Keratinocyte (primary cell): ENCODE results near the gene CEP126. TPM values are rescaled to one million over a fixed set of nuclear protein-coding genes. Genes with fewer than 3 reads are reported as not detected.

Experiments
- DNase-seq: peaks from one replicate; pipeline ENCODE4 v3.0.0-alpha.2; 2011; ENCODE audit warnings: low read depth, missing footprints, low spot score
- FAIRE-seq: peaks from 2 replicates; lab custom pipeline; 2011; peaks lifted over from hg19 to GRCh38; lab: Jason Lieb, UNC
- H2AFZ ChIP-seq: 2 replicates; pipeline ENCODE4 v1.6.0; 2012; ENCODE audit warnings: low read length, control low read depth, inconsistent platforms; ENCODE audit not compliant: control insufficient read depth
- H3K27ac ChIP-seq: 2 replicates; pipeline ENCODE4 v1.5.1; 2011; ENCODE audit warnings: low read length; ENCODE audit not compliant: control insufficient read depth, insufficient read depth
- H3K27me3 ChIP-seq: 3 replicates; pipeline ENCODE4 v1.6.0; 2011; ENCODE audit warnings: low read length; ENCODE audit not compliant: control insufficient read depth, insufficient read depth; ENCODE audit errors: extremely low read depth
- H3K36me3 ChIP-seq, 2 experiments: 2 replicates in 1 of 2; 3 replicates in 1 of 2; pipeline ENCODE4 v1.5.1; 2011; ENCODE audit warnings: low read length in 2 of 2, mild to moderate bottlenecking in 1 of 2; ENCODE audit not compliant: control insufficient read depth in 2 of 2, insufficient read depth in 2 of 2; ENCODE audit errors: extremely low read depth in 1 of 2
- H3K4me1 ChIP-seq: 3 replicates; pipeline ENCODE4 v1.5.1; 2011; ENCODE audit warnings: low read length; ENCODE audit not compliant: control insufficient read depth, insufficient read depth; ENCODE audit errors: extremely low read depth
- H3K4me2 ChIP-seq: 3 replicates; pipeline ENCODE4 v1.6.0; 2011; ENCODE audit warnings: low read depth, low read length; ENCODE audit not compliant: control insufficient read depth, insufficient read depth; ENCODE audit errors: extremely low read depth
- H3K4me3 ChIP-seq, 3 experiments: fragments of 200-600 bp in 1 of 3; sonication (generic) in 1 of 3; 2 replicates in 2 of 3; 3 replicates in 1 of 3; pipeline ENCODE4 v1.5.1; 2011 to 2016; ENCODE audit warnings: low read length in 3 of 3, mild to moderate bottlenecking in 3 of 3, control low read depth in 2 of 3, inconsistent platforms in 1 of 3, low read depth in 1 of 3, mixed read lengths in 1 of 3, mixed run types in 1 of 3, moderate library complexity in 1 of 3; ENCODE audit not compliant: control insufficient read depth in 2 of 3, insufficient read depth in 2 of 3; ENCODE audit errors: extremely low read depth in 1 of 3
- H3K79me2 ChIP-seq: 2 replicates; pipeline ENCODE4 v1.6.0; 2012; ENCODE audit warnings: low read length; ENCODE audit not compliant: control insufficient read depth, insufficient read depth
- H3K9ac ChIP-seq: 3 replicates; pipeline ENCODE4 v1.6.0; 2011; ENCODE audit warnings: low read length; ENCODE audit not compliant: control insufficient read depth, insufficient read depth; ENCODE audit errors: extremely low read depth
- H3K9me1 ChIP-seq: 3 replicates; pipeline ENCODE4 v1.6.0; 2011; ENCODE audit warnings: low read length; ENCODE audit not compliant: control insufficient read depth, insufficient read depth; ENCODE audit errors: extremely low read depth
- H3K9me3 ChIP-seq: 2 replicates; pipeline ENCODE4 v1.5.1; 2012; ENCODE audit warnings: low read depth, low read length; ENCODE audit not compliant: control insufficient read depth
- H4K20me1 ChIP-seq: 3 replicates; pipeline ENCODE4 v1.6.0; 2011; ENCODE audit warnings: low read length; ENCODE audit not compliant: control insufficient read depth, insufficient read depth; ENCODE audit errors: extremely low read depth
- CTCF ChIP-seq, 3 experiments: IDR thresholded peaks in 1 of 3; conservative IDR thresholded peaks in 1 of 3; optimal IDR thresholded peaks in 1 of 3; 2 replicates in 2 of 3; 3 replicates in 1 of 3; pipeline versions ENCODE3 to v1.5.1; 2011; ENCODE audit warnings: low read length in 3 of 3, mild to moderate bottlenecking in 3 of 3, moderate library complexity in 2 of 3, control low read depth in 1 of 3, inconsistent platforms in 1 of 3; ENCODE audit not compliant: insufficient read depth in 2 of 3; ENCODE audit errors: extremely low read depth in 1 of 3
- EZH2 ChIP-seq: IDR thresholded peaks from one replicate; pipeline ENCODE4 v1.6.1; 2012; ENCODE audit warnings: inconsistent platforms, mild to moderate bottlenecking, low read length, moderate library complexity
- dilution Hi-C: fragments of 300-500 bp; cut with MboI; formaldehyde crosslinking; loops from one replicate; pipeline ENCODE4 v1.7.0; 2020; ENCODE audit warnings: low sequenced_read_pairs; ENCODE audit not compliant: extremely low pct_ligation_motif_present
- polyA plus RNA-seq, 5 experiments: library from polyadenylated mRNA; depleted of rRNA in 3 of 5; stranded (reverse) in 3 of 5; stranded (forward) in 1 of 5; unstranded in 1 of 5; fragments of >200 nt; gene quantifications; 1 replicate in 1 of 5; 2 replicates in 3 of 5; 3 replicates in 1 of 5; pipeline versions ENCODE4 v1.2.1 to v1.2.3, GENCODE V29; 2011 to 2012; ENCODE audit warnings: missing spikeins in 2 of 5, low read depth in 1 of 5, low replicate concordance in 1 of 5

The CEP126 gene
- polyA plus RNA-seq, 1 donor (not counting 4 experiments of a cell fraction or from before 2014, with no cell fraction given): 3.4 TPM

GRCh38 chr11:101975734-101976133, 60.9 kb downstream of the CEP126 start:
- dilution Hi-C loops: no loop called here
- H3K79me2 ChIP-seq: no peaks in the 10 kb centered on the region
- no peak for FAIRE-seq
- no peaks in the 10 kb centered on the region for H3K27me3 ChIP-seq
- TF ChIP-seq EZH2: no peak
- no peak for TF ChIP-seq CTCF (optimal IDR thresholded peaks at IDR 0.05 in 1 of 3, IDR thresholded peaks at IDR 0.05 in 1 of 3, conservative IDR thresholded peaks at IDR 0.05 in 1 of 3; ENCODE audit: extremely low read depth in 1 of 3, insufficient read depth in 2 of 3, low read length in 3 of 3)
- H3K4me1 ChIP-seq: no peaks in the 10 kb centered on the region
- H2AFZ ChIP-seq: no peak overlapping the region
- H3K4me2 ChIP-seq: no peak overlapping the region
- H3K9ac ChIP-seq: no peak overlapping the region
- no peaks in the 10 kb centered on the region for H3K36me3 ChIP-seq
- H3K4me3 ChIP-seq: no peak overlapping the region
- no peak for DNase-seq
- no peaks in the 10 kb centered on the region for H3K9me1 ChIP-seq
- H3K9me3 ChIP-seq: no peaks in the 10 kb centered on the region
- no peaks in the 10 kb centered on the region for H4K20me1 ChIP-seq
- no peak overlapping the region for H3K27ac ChIP-seq

- dilution Hi-C loops: no loop called here
- no peak for FAIRE-seq
Measured at GRCh38 chr11:101987370-101987769, 72.6 kb downstream of the CEP126 start.

More at GRCh38 chr11:101987370-101987769, 72.6 kb downstream of the CEP126 start:
- TF ChIP-seq CTCF (optimal IDR thresholded peaks at IDR 0.05 in 1 of 3, IDR thresholded peaks at IDR 0.05 in 1 of 3, conservative IDR thresholded peaks at IDR 0.05 in 1 of 3; ENCODE audit: extremely low read depth in 1 of 3, insufficient read depth in 2 of 3, low read length in 3 of 3) (no peak), EZH2 (no peak)
- no peak overlapping the region for H3K9ac ChIP-seq
- no peaks in the 10 kb centered on the region for H3K27me3 ChIP-seq
- H3K36me3 ChIP-seq: no peaks in the 10 kb centered on the region
- H3K4me2 ChIP-seq: no peak overlapping the region
- H3K4me1 ChIP-seq: no peaks in the 10 kb centered on the region
- no peaks in the 10 kb centered on the region for H4K20me1 ChIP-seq
- no peaks in the 10 kb centered on the region for H3K9me1 ChIP-seq
- H3K4me3 ChIP-seq: no peak overlapping the region
- no peaks in the 10 kb centered on the region for H3K9me3 ChIP-seq
- no peak overlapping the region for H3K27ac ChIP-seq
- DNase-seq: no peak
- H3K79me2 ChIP-seq: no peaks in the 10 kb centered on the region
- no peak overlapping the region for H2AFZ ChIP-seq
